GM13976 (cell line): ENCODE measurements around the gene RAD51B.

ENCODE experiments used
- DNase-seq: peaks from one replicate; pipeline ENCODE4 v3.0.0; 2012; ENCODE audit warnings: low spot score
- CTCF ChIP-seq: IDR thresholded peaks from 2 replicates; pipeline ENCODE4 v1.5.1; 2012; ENCODE audit warnings: borderline replicate concordance, mild to moderate bottlenecking; ENCODE audit not compliant: insufficient read depth; ENCODE audit errors: extremely low read depth, missing control alignments, control extremely low read depth
- in situ Hi-C: fragments of 300-500 bp; cut with MboI; formaldehyde crosslinking; loops from one replicate; pipeline ENCODE4 v1.12.0; 2022; ENCODE audit warnings: low sequenced_read_pairs, mixed read lengths, inconsistent platforms; ENCODE audit not compliant: unreplicated experiment

RAD51B gene

DNA sequence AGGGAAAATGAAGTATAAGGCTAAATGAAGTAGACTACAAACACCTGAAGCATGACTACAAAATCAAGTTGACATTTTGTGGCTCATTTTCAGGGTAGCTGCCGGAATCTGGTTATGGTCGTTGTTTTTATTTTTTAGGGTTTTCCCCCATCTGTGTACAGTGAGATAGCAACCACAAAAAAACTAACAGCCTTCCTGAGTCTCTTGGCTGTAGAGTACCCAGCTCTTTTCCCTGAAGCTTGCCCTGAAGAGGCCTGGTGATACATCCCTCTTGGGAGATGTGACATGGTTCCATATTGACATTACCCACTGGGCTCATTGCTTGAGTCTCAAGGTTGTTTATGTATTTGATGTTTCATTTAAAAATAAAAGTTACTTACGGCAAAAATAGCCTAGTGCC is 549.3 kb downstream of the RAD51B start:
- in situ Hi-C loops: no loop called here
- TF ChIP-seq CTCF: no peak
- no peak for DNase-seq

DNA sequence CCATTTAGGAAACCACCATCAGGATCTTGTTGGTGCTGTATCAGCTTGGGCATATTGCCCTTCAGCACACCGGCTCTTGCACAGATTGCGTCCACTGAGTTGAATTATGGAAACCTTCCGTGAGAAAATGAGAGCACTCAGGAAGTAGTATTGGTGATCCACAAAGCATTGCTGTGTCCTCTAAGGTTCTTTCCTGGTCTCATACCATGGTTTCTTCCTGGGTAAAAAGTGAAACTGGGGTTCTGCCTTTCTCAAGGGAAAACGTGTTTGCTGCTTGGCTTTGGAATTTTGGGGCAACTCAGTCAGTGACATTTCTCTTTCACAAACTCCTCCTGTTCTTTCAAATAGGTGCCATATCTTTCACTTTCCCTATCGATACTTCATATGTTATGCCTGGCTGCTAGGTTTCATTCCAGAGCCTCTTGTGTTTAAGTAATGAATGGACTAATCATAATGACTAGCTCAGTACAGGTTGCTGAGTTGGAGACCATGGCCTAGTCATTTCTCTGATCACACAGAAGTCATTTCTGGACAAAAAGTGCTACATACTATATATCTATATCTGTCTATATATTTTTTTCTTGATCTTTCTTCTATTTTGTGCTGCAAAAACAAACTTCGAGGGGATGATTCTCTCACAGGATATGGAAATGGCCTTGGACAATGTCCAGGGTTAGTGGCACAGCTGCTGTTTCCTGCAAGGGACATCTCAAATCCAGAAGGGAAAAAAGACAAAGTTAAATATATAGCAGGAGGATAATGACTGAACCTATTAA is 549.9 kb downstream of the RAD51B start:
- no peak for TF ChIP-seq CTCF
- in situ Hi-C loops: no loop called here
- no peak for DNase-seq

- in situ Hi-C loops: no loop called here
- no peak for TF ChIP-seq CTCF
- DNase-seq: no peak
Observed at GRCh38 chr14:68370057-68370360, 550.4 kb downstream of the RAD51B start.

DNA sequence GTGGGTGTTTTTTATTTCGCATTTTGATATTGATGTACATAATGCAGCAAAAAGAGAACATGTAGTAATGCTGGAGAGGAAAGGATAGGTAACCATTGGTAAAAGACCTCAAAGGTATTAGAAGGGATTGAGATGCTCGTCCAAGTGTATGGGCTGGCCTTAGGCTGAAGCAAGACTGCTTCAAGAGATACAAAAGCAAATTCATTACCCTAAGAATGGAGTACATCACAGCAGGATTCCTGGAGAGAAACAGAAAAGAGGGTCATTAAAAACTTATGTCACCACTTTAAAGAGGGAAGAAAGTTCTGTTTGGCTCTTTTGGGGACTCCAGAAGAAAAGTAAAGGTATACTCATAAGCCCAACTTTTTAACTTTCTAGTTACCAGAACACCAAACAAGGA is 552.8 kb downstream of the RAD51B start:
- no peak for TF ChIP-seq CTCF
- in situ Hi-C loops: no loop called here
- DNase-seq: no peak

DNA sequence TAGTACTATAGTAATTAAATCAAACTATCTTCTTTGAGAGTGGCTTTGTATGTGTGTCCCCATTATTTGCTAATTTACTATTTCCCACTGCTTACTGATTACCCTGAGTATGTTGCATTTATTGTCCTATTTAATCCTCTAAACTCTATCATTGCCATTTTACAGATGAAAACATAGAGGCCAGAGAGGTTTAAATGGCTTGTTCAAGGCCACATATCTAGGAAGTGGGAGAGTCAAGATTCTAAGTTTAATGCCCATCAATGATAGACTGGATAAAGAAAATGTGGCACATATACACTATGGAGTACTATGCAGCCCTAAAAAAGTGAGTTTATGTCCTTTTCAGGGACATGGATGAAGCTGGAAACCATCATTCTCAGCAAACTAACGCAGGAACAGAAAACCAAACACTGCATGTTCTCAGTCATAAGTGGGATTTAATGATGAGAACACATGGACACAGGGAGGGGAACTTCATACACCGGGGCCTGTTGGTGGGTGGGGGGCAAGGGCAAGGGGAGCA is 553.6 kb downstream of the RAD51B start:
- no peak for DNase-seq
- in situ Hi-C loops: no loop called here
- no peak for TF ChIP-seq CTCF

- in situ Hi-C loops: no loop called here
- TF ChIP-seq CTCF: no peak
- no peak for DNase-seq
Observed at GRCh38 chr14:68373847-68374444, 554.4 kb downstream of the RAD51B start.

DNA sequence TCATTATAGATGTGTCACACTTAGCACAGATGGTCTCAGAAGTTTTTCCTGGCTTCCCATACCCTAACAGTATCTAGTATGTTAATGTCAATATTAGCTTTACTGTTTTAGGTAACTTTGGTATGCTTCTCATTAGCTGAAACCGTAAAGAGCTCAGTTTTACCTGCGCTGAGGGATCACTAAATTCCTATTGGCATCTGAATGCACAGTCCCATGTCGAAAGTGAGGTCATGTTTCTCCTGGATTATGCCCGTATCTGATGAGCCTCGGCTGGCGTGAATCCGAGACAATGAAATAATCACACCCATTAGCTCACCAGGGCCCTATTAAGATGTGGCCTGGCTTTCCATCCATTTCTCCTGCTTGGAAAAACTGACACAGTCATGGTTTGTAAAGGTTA is 555.1 kb downstream of the RAD51B start:
- no peak for DNase-seq
- in situ Hi-C loops: no loop called here
- no peak for TF ChIP-seq CTCF
